MCF 10A (cell line): ENCODE measurements around the gene WDFY2. TPM values are rescaled to one million over a fixed set of nuclear protein-coding genes. Genes with fewer than 3 reads are reported as not detected.

Experiments used
- BruUV-seq: library from RNA; stranded (reverse); fragments of 400-500 nt; replicated peaks from 2 replicates; lab custom pipeline; 2021; lab: Mats Ljungman, UMichigan
- CTCF ChIA-PET: fragments of 300-600 bp; sonication (Branson Sonifier 250); formaldehyde crosslinking; extraction: SDS; loops from one replicate; lab custom pipeline; 2021; ENCODE audit warnings: antibody characterized with exemption, inconsistent platforms; lab: Yijun Ruan, JAX
- POLR2A ChIA-PET: fragments of 300-600, 350-650 bp; sonication (Branson Sonifier 250); formaldehyde crosslinking; extraction: SDS; loops from one replicate; lab custom pipeline; 2020; ENCODE audit warnings: antibody characterized with exemption, inconsistent platforms; lab: Yijun Ruan, JAX
- DNase-seq: peaks from one replicate; pipeline ENCODE4 v3.0.0-alpha.2; 2018; ENCODE audit not compliant: unreplicated experiment
- H3K27ac Mint-ChIP-seq: one replicate; pipeline ENCODE4 v1.8.0; 2022; ENCODE audit warnings: mild to moderate bottlenecking, low read depth, mixed read lengths; ENCODE audit not compliant: unreplicated experiment
- H3K27me3 Mint-ChIP-seq: one replicate; pipeline ENCODE4 v1.8.0; 2022; ENCODE audit warnings: mixed read lengths; ENCODE audit not compliant: insufficient read depth, unreplicated experiment
- H3K36me3 Mint-ChIP-seq: one replicate; pipeline ENCODE4 v1.8.0; 2022; ENCODE audit warnings: mild to moderate bottlenecking, moderate library complexity, mixed read lengths; ENCODE audit not compliant: insufficient read depth, unreplicated experiment
- H3K4me1 Mint-ChIP-seq: one replicate; pipeline ENCODE4 v1.8.0; 2022; ENCODE audit warnings: mixed read lengths; ENCODE audit not compliant: insufficient read depth, unreplicated experiment
- H3K4me3 Mint-ChIP-seq: one replicate; pipeline ENCODE4 v1.8.0; 2022; ENCODE audit warnings: mild to moderate bottlenecking, moderate library complexity, mixed read lengths; ENCODE audit not compliant: unreplicated experiment
- H3K9me3 Mint-ChIP-seq: one replicate; pipeline ENCODE4 v1.8.0; 2022; ENCODE audit warnings: mixed read lengths; ENCODE audit not compliant: unreplicated experiment
- CTCF ChIP-seq: fragments of 200-600 bp; IDR thresholded peaks from one replicate; pipeline ENCODE4 v1.8.0; 2022; ENCODE audit warnings: antibody characterized with exemption, mild to moderate bottlenecking; ENCODE audit not compliant: unreplicated experiment
- intact Hi-C: fragments of 100-400 bp; cut with micrococcal nuclease; formaldehyde crosslinking; loops from 2 replicates; pipeline ENCODE4 v1.14.1; 2022
- total RNA-seq: library from RNA; stranded (reverse); gene quantifications from 2 replicates; pipeline ENCODE4 v1.2.3, GENCODE V29; 2022

WDFY2 gene
- total RNA-seq, 1 experiment from 2014 or later: 56.2 TPM

GRCh38 chr13:51576754-51577153 lies 7.5 kb upstream of the WDFY2 start:
- peak overlapping the region; percentile 37 for H3K4me3 Mint-ChIP-seq
- H3K27me3 Mint-ChIP-seq: no peaks in the 10 kb centered on the region
- intact Hi-C loops: no loop called here
- POLR2A ChIA-PET: interaction anchor here (0.6 to 3.1 kb wide), 8 partner anchors 10 to 144 kb away, joined by 3 to 25 read pairs (median 4); partner anchors contain the start of gene INTS6
- H3K9me3 Mint-ChIP-seq: peaks cover 17% of the 10 kb centered on the region
- BruUV-seq: no TSS peak
- H3K27ac Mint-ChIP-seq: peak overlapping the region; percentile 20
- peak; percentile 23 for DNase-seq
- peaks cover 46% of the 10 kb centered on the region for H3K4me1 Mint-ChIP-seq
- CTCF ChIA-PET: no interaction called here
- TF ChIP-seq CTCF: no peak
- H3K36me3 Mint-ChIP-seq: no peaks in the 10 kb centered on the region

- Mint-ChIP-seq H3K4me3 (peak overlapping the region; percentile 37), H3K27me3 (no peaks in the 10 kb centered on the region), H3K4me1 (peaks cover 46% of the 10 kb centered on the region), H3K36me3 (no peaks in the 10 kb centered on the region), H3K9me3 (peaks cover 17% of the 10 kb centered on the region), H3K27ac (peak overlapping the region; percentile 20)
- ChIA-PET CTCF (interaction anchor here (0.6 to 1.4 kb wide), 4 partner anchors 116 to 221 kb away, joined by 3 read pairs; no protein-coding TSS in a partner anchor), POLR2A (interaction anchor here (0.8 to 3.1 kb wide), 8 partner anchors 9 to 124 kb away, joined by 3 to 25 read pairs (median 7); partner anchors contain the start of gene INTS6)
- intact Hi-C loops: no loop called here
- BruUV-seq: no TSS peak
- no peak for TF ChIP-seq CTCF
- DNase-seq: no peak
Measured at GRCh38 chr13:51577690-51578089, 6.6 kb upstream of the WDFY2 start.

- no peak overlapping the region for H3K4me3 Mint-ChIP-seq
- peaks cover 17% of the 10 kb centered on the region for H3K9me3 Mint-ChIP-seq
- BruUV-seq: no TSS peak
- no peak overlapping the region for H3K27ac Mint-ChIP-seq
- H3K36me3 Mint-ChIP-seq: no peaks in the 10 kb centered on the region
- ChIA-PET CTCF (interaction anchor here (0.6 to 1.3 kb wide), 2 partner anchors 12 to 130 kb away, joined by 3 to 5 read pairs; no protein-coding TSS in a partner anchor), POLR2A (no interaction called here)
- no peak for DNase-seq
- intact Hi-C loops: no loop called here
- no peak for TF ChIP-seq CTCF
- no peaks in the 10 kb centered on the region for H3K27me3 Mint-ChIP-seq
- peaks cover 46% of the 10 kb centered on the region for H3K4me1 Mint-ChIP-seq
Measured at GRCh38 chr13:51579676-51580075, 4.6 kb upstream of the WDFY2 start.

- intact Hi-C loops: no loop called here
- no peaks in the 10 kb centered on the region for H3K36me3 Mint-ChIP-seq
- POLR2A ChIA-PET: interaction anchor here (0.7 to 2.0 kb wide), 7 partner anchors 23 to 138 kb away, joined by 3 to 11 read pairs (median 3); partner anchors contain the start of gene INTS6
Measured at GRCh38 chr13:51581148-51581820, 3.0 kb upstream of the WDFY2 start.

More at GRCh38 chr13:51581148-51581820, 3.0 kb upstream of the WDFY2 start:
- H3K4me3 Mint-ChIP-seq: no peak overlapping the region
- CTCF ChIA-PET: interaction anchor here (0.6 kb wide), 1 partner anchor 202 kb away, joined by 3 read pairs; no protein-coding TSS in a partner anchor
- BruUV-seq: no TSS peak
- H3K27me3 Mint-ChIP-seq: no peaks in the 10 kb centered on the region
- no peak for DNase-seq
- H3K9me3 Mint-ChIP-seq: peaks cover 17% of the 10 kb centered on the region
- no peak for TF ChIP-seq CTCF
- peaks cover 46% of the 10 kb centered on the region for H3K4me1 Mint-ChIP-seq
- no peak overlapping the region for H3K27ac Mint-ChIP-seq
